ENCODE results near the gene ZNF587.
"Not testable (repeated sequence)": the region's sequence is repeated elsewhere in the genome, so short reads cannot be mapped to it uniquely, and the experiment has no call there.

Gene ZNF587

DNA sequence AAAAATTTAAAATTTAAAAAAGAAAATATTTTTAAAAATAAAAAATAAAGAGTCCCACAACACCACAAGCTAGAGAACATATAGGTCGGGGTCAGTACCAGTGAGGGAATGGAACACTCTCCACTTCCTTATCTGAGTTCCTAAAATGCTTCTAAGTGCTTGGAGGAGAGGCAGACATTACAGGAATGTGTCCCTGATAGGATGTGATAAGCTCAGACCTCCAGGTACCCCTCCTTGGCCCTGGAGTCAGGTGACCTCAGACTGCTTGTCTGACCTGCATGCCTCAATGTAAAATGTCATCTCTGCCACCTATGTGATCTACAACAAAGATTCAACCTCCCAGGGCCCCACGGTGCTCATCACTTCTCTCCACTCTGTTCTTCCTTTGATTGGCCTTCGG lies 36.4 kb downstream of the ZNF587 start:
- in situ Hi-C loops (cut with MboI; ENCODE audit: low sequenced_read_pairs) = no loop called here

DNA sequence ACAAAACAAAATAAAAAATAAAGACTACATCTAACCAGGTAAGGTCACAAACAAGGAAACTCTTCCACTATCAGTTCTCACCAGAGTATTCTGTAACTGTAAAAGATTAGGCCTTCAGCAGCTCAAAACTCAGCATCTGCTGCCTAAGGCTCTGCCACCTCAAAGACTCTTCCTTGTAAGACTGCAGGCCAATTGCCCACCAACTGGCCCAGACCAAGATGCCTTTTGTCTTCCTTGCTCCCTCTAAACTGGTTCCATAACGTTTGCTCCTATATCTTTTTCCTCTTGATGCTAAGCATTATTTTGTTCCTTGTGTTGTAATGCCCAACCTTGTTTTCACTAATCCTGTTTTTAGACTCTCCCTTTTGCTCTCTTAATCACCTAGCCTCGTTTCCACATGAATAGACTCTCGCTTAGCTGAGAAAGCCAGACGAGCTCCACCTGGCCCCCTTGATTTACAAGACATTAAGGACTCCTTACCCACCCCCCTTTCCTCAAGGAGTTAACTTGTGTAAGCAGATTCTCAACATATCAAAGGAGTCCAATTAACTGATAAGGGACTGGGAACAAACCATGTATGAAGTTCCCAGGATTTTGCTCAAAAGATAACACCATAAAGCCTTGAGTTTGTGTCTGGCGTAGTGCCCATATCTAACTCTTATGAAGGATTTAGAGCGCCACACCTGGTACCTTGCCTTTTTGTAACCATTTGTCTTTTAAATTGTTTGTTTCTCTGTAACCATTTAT lies 37.7 kb downstream of the ZNF587 start:
- in situ Hi-C loops (cut with MboI; ENCODE audit: low sequenced_read_pairs) = no loop called here

DNA sequence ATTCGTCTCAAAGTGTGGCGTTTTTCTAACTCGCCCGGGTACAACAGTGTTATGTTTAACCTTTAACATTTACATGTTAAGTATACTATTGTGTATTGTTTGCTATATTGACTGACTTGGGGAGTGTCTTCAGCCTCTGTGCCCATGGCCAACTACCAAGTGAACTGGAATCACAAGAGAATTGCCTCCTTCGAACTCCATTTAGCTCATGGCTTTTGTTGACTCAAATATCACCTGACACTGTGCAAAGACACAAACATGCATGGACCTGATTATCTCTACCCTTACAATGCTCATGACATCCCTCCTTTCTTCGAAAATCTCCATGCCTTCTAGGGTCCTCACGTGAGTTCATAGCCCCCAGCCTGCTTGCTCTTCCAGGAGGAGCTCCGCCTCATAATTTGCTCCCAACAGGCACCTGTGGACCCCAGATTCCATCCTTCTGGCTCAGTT lies 38.5 kb downstream of the ZNF587 start:
- in situ Hi-C loops (cut with MboI; ENCODE audit: low sequenced_read_pairs) = no loop called here

DNA sequence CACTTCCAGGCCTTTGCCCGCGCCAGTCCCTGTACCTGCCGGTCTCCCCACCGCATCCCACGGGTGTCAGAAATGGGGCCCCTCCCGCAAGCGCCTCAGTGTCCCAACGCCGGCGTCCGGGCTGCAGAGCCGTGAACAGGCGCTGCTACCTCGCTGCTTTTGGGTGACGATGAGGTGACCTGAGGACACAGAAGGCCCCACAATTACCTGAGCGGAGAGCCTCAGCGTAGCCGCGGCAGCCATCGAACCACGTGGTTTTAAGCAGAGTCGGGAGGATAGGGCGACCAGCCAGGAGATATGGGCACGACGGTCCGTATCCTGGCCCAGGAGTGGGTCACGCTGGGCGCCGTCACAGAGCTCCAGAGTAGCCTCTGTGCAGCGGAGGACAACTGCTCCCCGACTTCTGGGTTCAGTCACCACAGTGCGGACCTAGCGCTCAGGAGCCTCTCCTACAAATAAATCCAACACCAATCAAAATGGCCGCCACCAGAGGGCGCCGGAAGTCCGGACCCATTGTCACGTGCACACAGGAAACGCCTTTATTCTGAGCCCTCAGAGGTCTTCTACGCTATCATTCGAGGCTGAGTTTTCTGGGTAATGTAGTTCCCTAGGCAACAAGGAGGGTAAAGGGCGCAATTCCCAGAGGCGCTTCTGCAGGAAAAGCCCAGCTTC lies 39.0 kb downstream of the ZNF587 start, which contains the start of gene ZNF814:
ZNF814 (minus strand) TSS at position 478 of the 672 bp plus-strand sequence; CDS start at position 243, 235 bp downstream.
- in situ Hi-C loops (cut with MboI; ENCODE audit: low sequenced_read_pairs) = no loop called here

DNA sequence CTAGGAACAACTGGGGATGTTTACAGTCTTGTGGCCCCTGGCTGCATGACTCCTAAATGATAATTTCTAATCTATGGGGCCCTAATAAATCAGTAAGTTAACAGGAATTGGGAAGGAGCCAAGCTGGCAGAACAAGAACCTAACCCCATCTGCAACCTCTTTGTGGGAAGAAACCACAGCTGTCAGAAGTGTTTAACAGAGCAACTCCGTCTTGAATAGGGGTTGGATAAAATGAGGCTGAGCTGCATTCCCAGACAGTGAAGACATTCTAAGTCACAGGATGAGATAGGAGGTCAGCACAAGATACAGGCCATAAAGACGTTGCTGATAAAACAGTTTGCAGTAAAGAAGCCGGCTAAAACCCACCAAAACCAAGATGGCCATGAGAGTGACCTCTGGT lies 41.0 kb downstream of the ZNF587 start:
- in situ Hi-C loops (cut with MboI; ENCODE audit: low sequenced_read_pairs) = not testable (repeated sequence)

DNA sequence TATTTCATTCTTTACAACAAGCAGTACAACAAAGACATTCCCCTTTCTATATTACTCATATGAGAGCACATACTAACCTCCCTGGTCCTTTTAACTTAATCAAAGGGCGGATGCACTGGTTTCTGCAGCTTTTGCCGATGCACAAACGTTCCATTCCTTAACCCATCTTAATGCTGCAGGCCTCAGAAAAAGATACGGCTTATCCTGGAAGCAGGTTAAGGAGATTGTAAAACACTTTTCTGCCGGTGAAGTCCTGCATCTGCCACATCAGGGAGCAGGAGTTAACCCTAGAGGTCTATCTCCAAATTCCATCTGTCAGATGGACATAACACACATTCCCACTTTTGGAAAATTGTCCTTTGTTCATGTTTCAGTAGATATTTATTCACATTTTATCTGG lies 50.7 kb downstream of the ZNF587 start:
- in situ Hi-C loops (cut with MboI; ENCODE audit: low sequenced_read_pairs) = no loop called here

DNA sequence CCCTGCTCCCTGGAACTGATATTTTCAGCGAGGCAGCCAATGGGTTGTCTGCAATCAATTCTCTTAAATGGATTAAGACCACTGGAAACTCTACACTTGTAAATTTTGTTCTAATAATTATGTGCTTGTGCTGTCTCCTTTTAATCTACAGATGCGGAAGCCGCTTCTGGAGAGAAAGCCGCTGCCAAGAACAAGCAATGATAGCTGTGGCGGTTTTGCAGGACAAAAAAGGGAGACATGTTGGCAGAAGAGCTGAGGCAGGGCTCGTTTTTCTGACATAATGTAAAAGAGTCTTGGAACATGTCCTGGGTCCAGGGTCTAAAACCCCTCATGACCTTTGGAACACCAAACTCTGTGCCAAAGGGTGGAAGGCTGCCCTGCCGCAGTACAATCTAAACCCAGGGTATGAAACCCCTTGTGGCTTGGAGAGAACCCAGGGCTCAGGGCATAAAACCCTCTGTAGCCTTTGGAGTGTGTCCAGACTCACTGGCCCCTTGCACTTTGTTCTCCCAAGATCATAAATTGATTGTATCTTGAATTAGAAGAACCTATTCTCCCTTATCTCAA lies 54.0 kb downstream of the ZNF587 start:
- in situ Hi-C loops (cut with MboI; ENCODE audit: low sequenced_read_pairs) = no loop called here

DNA sequence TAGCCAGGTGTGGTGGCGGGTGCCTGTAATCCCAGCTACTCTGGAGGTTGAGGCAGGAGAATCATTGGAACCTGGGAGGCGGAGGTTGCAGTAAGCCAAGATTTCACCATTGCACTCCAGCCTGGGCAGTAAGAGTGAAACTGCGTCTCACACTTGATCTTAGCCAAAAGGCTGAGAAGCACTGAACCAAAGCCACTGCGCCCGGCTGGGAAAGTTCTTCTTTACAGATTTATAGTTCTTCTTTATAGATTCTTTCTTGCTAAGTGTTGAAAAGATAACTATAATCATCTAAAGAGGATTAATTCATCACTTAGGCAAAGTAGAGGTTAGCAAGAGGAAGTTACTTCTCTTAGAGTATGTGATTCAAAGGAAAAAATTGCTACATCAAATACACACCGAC lies 55.6 kb downstream of the ZNF587 start:
- in situ Hi-C loops (cut with MboI; ENCODE audit: low sequenced_read_pairs) = no loop called here

DNA sequence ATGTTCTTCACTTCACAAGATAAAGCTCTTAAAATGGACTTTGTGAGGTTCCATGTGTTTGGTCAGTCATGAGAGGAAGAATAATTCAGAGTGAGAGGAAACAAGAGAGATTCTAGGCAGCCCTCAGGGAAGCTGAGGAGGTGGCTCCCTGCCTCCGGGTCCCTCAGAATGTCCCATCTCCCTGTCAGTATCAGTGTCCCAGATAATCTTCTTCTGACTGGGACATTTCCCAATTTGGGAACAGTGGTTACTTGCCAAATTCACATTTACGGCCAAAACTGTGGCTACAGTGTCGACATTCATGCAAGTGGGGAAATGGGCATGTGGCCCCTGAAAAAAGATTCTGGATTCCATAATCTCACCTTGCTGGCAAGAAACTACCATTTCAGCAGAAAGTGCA lies 57.7 kb downstream of the ZNF587 start:
- in situ Hi-C loops (cut with MboI; ENCODE audit: low sequenced_read_pairs) = no loop called here

DNA sequence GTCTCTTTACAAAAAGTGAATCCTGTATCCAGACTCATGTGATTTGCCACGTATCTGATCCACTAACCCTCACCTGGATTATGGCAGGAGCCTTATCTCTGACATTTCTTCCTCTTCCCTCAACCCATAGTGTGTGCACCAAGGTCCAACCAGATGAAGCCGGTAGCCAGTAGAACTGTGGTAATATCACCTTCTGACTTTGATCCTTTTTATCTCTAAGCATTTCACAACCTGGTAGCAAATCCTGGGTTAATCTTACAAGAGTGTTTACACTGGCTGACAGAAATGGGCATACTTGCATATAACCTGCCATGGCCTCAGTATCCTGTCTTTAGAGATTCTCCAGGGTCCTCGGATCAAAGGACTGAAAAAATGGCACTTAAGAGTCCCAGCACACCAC lies 64.9 kb downstream of the ZNF587 start:
- in situ Hi-C loops (cut with MboI; ENCODE audit: low sequenced_read_pairs) = no loop called here
